ENCODE results near the gene HECTD1.
"Not testable (repeated sequence)": the region's sequence is repeated elsewhere in the genome, so short reads cannot be mapped to it uniquely, and the experiment has no call there.

HECTD1 gene

GRCh38 chr14:31138301-31138700 lies 69.3 kb downstream of the HECTD1 start:
- no peak for DNase-seq

- no peak for DNase-seq
Measured at GRCh38 chr14:31137214-31137889, 70.2 kb downstream of the HECTD1 start.

- no peak for DNase-seq
Measured at GRCh38 chr14:31133133-31133532, 74.5 kb downstream of the HECTD1 start.

GRCh38 chr14:31128601-31129526 lies 78.7 kb downstream of the HECTD1 start:
- no peak for DNase-seq

GRCh38 chr14:31127690-31128089 lies 79.9 kb downstream of the HECTD1 start:
- DNase-seq = no peak

- DNase-seq = no peak
Measured at GRCh38 chr14:31126680-31127079, 80.9 kb downstream of the HECTD1 start.

GRCh38 chr14:31125231-31125630 lies 82.4 kb downstream of the HECTD1 start:
- DNase-seq = no peak

- no peak for DNase-seq
Measured at GRCh38 chr14:31124197-31124596, 83.4 kb downstream of the HECTD1 start.

- no peak for DNase-seq
Measured at GRCh38 chr14:31122921-31123320, 84.7 kb downstream of the HECTD1 start.

GRCh38 chr14:31122098-31122611 lies 85.4 kb downstream of the HECTD1 start:
- no peak for DNase-seq

GRCh38 chr14:31118892-31119291 lies 88.7 kb downstream of the HECTD1 start:
- no peak for DNase-seq

GRCh38 chr14:31113794-31114193 lies 93.8 kb downstream of the HECTD1 start:
- DNase-seq = no peak

- no peak for DNase-seq
Measured at GRCh38 chr14:31110872-31111271, 96.7 kb downstream of the HECTD1 start.

GRCh38 chr14:31109257-31109656 lies 98.3 kb downstream of the HECTD1 start:
- no peak for DNase-seq

- DNase-seq = no peak
Measured at GRCh38 chr14:31106768-31107167, 100.8 kb downstream of the HECTD1 start.

- no peak for DNase-seq
Measured at GRCh38 chr14:31097081-31097480, 110.5 kb downstream of the HECTD1 start.

GRCh38 chr14:31096255-31096654 lies 111.3 kb downstream of the HECTD1 start:
- DNase-seq = no peak

- not testable (repeated sequence) for DNase-seq
Measured at GRCh38 chr14:31095817-31096216, 111.8 kb downstream of the HECTD1 start.

GRCh38 chr14:31093884-31094839 lies 113.4 kb downstream of the HECTD1 start:
- DNase-seq = not testable (repeated sequence)

- DNase-seq = no peak
Measured at GRCh38 chr14:31092160-31092708, 115.4 kb downstream of the HECTD1 start.

GRCh38 chr14:31090883-31091764 lies 116.5 kb downstream of the HECTD1 start:
- DNase-seq = peak; percentile 36 to 57
